Heart left ventricle (tissue), 16 donors: ENCODE measurements around the gene WDR73. TPM values are rescaled to one million over a fixed set of nuclear protein-coding genes. Genes with fewer than 3 reads are reported as not detected.
"Not testable (repeated sequence)": the region's sequence is repeated elsewhere in the genome, so short reads cannot be mapped to it uniquely, and the experiment has no call there.

Experiments
- ATAC-seq, 4 donors: fragments of 200-7000 bp; cut with Tn5 transposase; one replicate each; pipeline ENCODE4 v1.9.1; 2020 to 2022; ENCODE audit warnings: moderate library complexity in 4 of 4, mild to moderate bottlenecking in 3 of 4, moderate number of reproducible peaks in 1 of 4
- DNase-seq, 5 donors: peaks; one replicate each; pipeline ENCODE4 v3.0.0-alpha.2; 2020
- H3K27ac ChIP-seq, 12 donors: fragments of 200-600 bp; sonication (generic) in 4 of 12; one replicate each; pipeline versions ENCODE4 v1.5.0 to v1.8.0; 2016 to 2022; ENCODE audit warnings: mild to moderate bottlenecking in 2 of 12
- H3K27me3 ChIP-seq, 9 donors: fragments of 200-600 bp; sonication (generic) in 2 of 9; one replicate each; pipeline versions ENCODE4 v1.5.1 to v1.8.0; 2016 to 2022; ENCODE audit warnings: mild to moderate bottlenecking in 3 of 9
- H3K36me3 ChIP-seq, 9 donors: fragments of 200-600 bp; sonication (generic) in 2 of 9; one replicate each; pipeline versions ENCODE4 v1.5.0 to v1.8.0; 2018 to 2022; ENCODE audit warnings: mild to moderate bottlenecking in 2 of 9
- H3K4me1 ChIP-seq, 12 donors: fragments of 200-600 bp; sonication (generic) in 4 of 12; one replicate each; pipeline versions ENCODE4 v1.5.0 to v1.8.0; 2016 to 2022; ENCODE audit warnings: mild to moderate bottlenecking in 3 of 12
- H3K4me3 ChIP-seq, 12 donors: fragments of 200-600 bp; sonication (generic) in 4 of 12; one replicate each; pipeline versions ENCODE4 v1.5.0 to v1.8.0; 2017 to 2022; ENCODE audit warnings: mild to moderate bottlenecking in 9 of 12, moderate library complexity in 4 of 12
- H3K9me3 ChIP-seq, 12 donors: fragments of 200-600 bp; sonication (generic) in 4 of 12; one replicate each; pipeline versions ENCODE4 v1.5.0 to v1.8.0; 2016 to 2022; ENCODE audit warnings: mild to moderate bottlenecking in 1 of 12
- POLR2A ChIP-seq, 2 donors: fragments of 450-650 bp; IDR thresholded peaks; one replicate each; pipeline ENCODE4 v1.6.1; 2017; ENCODE audit warnings: antibody characterized with exemption in 2 of 2, mild to moderate bottlenecking in 2 of 2, moderate library complexity in 2 of 2
- WGBS, 4 donors: extraction: QIAGEN DNeasy Blood & Tissue Kit in 2 of 4; methylation state at CpG; one replicate each; pipeline versions ENCODE4 v1.1.5 to v1.1.7; 2013 to 2018; 5-methylcytosine and 5-hydroxymethylcytosine counted together
- intact Hi-C, 10 donors: fragments of 100-400 bp; cut with DNase I; formaldehyde crosslinking; loops; one replicate each; pipeline versions ENCODE4 v1.11.1 to v1.14.2; 2022
- polyA plus RNA-seq, 2 donors: library from polyadenylated mRNA; stranded (reverse); fragments of 200-250 nt; gene quantifications; one replicate each; pipeline ENCODE4 v1.2.3, GENCODE V29; 2013
- total RNA-seq, 9 donors: library from RNA; depleted of rRNA in 2 of 9; stranded (reverse); fragments of >200 nt in 2 of 9; fragmentation: NEBNext Ultra II Directional in 3 of 9; extraction: Animal tissue kit (Norgen Biotek cat#: 25700) in 3 of 9; gene quantifications; one replicate each; pipeline versions ENCODE4 v1.1.0 to v1.2.4, GENCODE V29; 2016 to 2023
- TF ChIP-seq, protein P1 (sequence below), 12 donors: fragments of 200-600 bp; sonication (generic) in 4 of 12; IDR thresholded peaks; one replicate each; pipeline versions ENCODE4 v1.5.0 to v1.8.0; 2018 to 2022; ENCODE audit warnings: antibody characterized with exemption in 12 of 12, mild to moderate bottlenecking in 5 of 12
- donor health status: ischemic (EF 13 %, LVEDD 7.1; RV severe dilation, severe dysfunction).
- donor health status: healthy with polysubstance abuse.
- donor health status: DM: no; HTN: yes; CAD: no.
- donor health status: DM: no; HTN: no; CAD: no.
- donor health status: ischemic (EF 25% LVEDD 6.9; RV normal size, moderate dysfunction).
- donor health status: ischemic (EF 25% LVEDD 5.7; RV mildly dilated, moderate dysfunction).
- donor health status: healthy.
- donor health status: DM: yes; HTN: yes; CAD: no.
- donor health status: ischemic (EF 35%, LVEDD 5.7; RV mildly dilated, moderate dysfunction).
- donor health status: nonischemic (EF 11% LVEDD 7.7; RV severe dilation, severe dysfunction).
- donor health status: DM: yes; HTN: yes; CAD: no.
- donor health status: PGD.
- donor health status: ischemic (EF 29% LVEDD 5.4; RV normal size, mild dysfunction).
- donor health status: nonischemic (EF 23%, LVEDD 6.1; RV moderate dilation, normal function).

WDR73 gene
- total and polyA plus RNA-seq, 11 donors = 8.7 to 22.2 (median 13.9) TPM

DNA sequence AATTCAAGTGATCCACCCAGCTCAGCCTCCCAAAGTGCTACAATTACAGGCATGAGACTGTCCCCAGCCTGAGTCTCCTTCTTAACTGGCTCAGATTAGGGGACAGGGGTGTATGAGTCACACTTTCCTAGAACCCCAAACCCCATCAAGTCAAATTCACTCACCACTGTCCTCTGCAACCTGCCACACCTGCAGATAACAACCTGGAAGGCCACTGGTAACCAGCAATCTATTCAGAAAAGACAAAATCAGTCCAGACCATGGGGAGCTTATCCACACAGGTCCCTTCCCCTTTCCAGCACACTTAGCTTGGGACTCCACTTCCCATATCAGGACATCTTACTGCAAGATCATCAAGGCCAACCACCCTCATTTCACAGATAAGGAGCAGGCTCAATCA lies 6.4 kb downstream of the WDR73 start:
- no peak for ATAC-seq
- intact Hi-C loops = loop anchor here in 1 of 10 donors (5.0 kb wide), 1 partner anchor 45 kb away; the partner anchor contains the start of gene ZSCAN2

DNA sequence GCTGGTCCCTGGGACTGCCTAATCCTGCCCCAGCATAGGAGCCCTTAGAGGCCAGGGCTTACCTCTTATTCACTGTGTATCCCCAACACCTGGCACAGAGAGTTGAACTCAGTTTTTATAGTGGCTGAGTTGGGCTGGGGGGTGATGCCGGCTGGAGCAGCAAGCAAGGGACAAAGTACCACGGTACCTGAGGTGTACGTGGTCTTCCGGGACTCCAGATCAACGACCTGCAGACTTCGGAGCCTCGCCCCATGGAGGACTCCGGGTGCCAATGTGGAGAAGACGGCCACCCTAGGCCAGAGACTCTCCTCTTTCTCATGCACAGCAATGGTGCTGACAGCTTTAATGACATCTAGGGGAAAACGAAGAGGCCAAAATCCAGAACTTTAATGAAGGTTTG lies 8.1 kb downstream of the WDR73 start:
- Histone ChIP-seq H3K36me3 (peaks cover 0 to 100% (median 99%) of the 10 kb centered on the region in 9 donors), H3K27me3 (no peaks in the 10 kb centered on the region), H3K4me1 (peaks cover 0 to 22% (median 11%) of the 10 kb centered on the region in 12 donors), H3K9me3 (no peaks in the 10 kb centered on the region), H3K27ac (no peak overlapping the region), H3K4me3 (no peak overlapping the region)
- DNase-seq = no peak
- WGBS, 4 donors = 88 to 97% (median 91%) methylated on average over 9 to 10 of the region's 10 CpGs
- TF ChIP-seq POLR2A (IDR thresholded peaks at IDR 0.05) = no peak
- TF ChIP-seq, protein P1, sequence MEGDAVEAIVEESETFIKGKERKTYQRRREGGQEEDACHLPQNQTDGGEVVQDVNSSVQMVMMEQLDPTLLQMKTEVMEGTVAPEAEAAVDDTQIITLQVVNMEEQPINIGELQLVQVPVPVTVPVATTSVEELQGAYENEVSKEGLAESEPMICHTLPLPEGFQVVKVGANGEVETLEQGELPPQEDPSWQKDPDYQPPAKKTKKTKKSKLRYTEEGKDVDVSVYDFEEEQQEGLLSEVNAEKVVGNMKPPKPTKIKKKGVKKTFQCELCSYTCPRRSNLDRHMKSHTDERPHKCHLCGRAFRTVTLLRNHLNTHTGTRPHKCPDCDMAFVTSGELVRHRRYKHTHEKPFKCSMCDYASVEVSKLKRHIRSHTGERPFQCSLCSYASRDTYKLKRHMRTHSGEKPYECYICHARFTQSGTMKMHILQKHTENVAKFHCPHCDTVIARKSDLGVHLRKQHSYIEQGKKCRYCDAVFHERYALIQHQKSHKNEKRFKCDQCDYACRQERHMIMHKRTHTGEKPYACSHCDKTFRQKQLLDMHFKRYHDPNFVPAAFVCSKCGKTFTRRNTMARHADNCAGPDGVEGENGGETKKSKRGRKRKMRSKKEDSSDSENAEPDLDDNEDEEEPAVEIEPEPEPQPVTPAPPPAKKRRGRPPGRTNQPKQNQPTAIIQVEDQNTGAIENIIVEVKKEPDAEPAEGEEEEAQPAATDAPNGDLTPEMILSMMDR (IDR thresholded peaks at IDR 0.05) = no peak
- ATAC-seq = peak in 1 of 4 donors; percentile 6
- intact Hi-C loops = loop anchor here in 1 of 10 donors (5.0 kb wide), 1 partner anchor 44 kb away; the partner anchor contains the start of gene ZSCAN2

More for the DNA sequence above, 6.4 kb downstream of the WDR73 start:
- H3K4me3 ChIP-seq = no peak overlapping the region
- H3K4me1 ChIP-seq = peaks cover 0 to 39% (median 25%) of the 10 kb centered on the region in 12 donors
- H3K27ac ChIP-seq = peak overlapping the region in 1 of 12 donors; percentile 42
- no peaks in the 10 kb centered on the region for H3K27me3 ChIP-seq
- H3K9me3 ChIP-seq = no peaks in the 10 kb centered on the region
- no peak for TF ChIP-seq POLR2A (IDR thresholded peaks at IDR 0.05)
- TF ChIP-seq, protein P1 (IDR thresholded peaks at IDR 0.05) = no peak
- DNase-seq = no peak
- peaks cover 0 to 100% (median 99%) of the 10 kb centered on the region in 9 donors for H3K36me3 ChIP-seq

DNA sequence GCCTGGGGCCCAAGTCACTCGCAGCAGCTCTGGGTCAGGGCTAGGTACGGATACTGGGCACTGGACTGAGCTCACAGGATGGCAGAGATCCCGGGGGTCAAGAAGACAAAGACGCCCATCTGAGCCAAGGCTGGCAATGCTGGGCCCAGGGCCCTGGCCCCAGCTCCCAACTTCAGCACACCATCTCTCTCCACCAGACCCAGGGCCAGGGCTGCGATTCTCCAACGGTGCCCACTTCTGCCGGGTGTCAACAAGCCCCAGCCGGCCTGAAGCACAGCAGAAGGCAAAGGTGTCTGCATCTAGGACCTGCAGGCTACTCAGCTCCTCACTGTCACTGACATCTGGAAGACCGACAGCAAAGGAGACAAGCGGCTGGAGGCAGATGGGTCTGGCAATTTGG lies 8.6 kb downstream of the WDR73 start:
- Histone ChIP-seq H3K36me3 (peaks cover 0 to 100% (median 99%) of the 10 kb centered on the region in 9 donors), H3K4me1 (peaks cover 0 to 24% (median 11%) of the 10 kb centered on the region in 12 donors), H3K9me3 (no peaks in the 10 kb centered on the region), H3K4me3 (no peak overlapping the region), H3K27me3 (no peaks in the 10 kb centered on the region), H3K27ac (no peak overlapping the region)
- TF ChIP-seq, protein P1 (IDR thresholded peaks at IDR 0.05) = no peak
- TF ChIP-seq POLR2A (IDR thresholded peaks at IDR 0.05) = no peak
- peak in 1 of 4 donors; percentile 5 for ATAC-seq
- DNase-seq = no peak
- 85 to 95% (median 94%) methylated on average over 5 to 10 of the region's 10 CpGs for WGBS, 4 donors
- intact Hi-C loops = loop anchor here in 1 of 10 donors (5.0 kb wide), 1 partner anchor 43 kb away; the partner anchor contains the start of gene ZSCAN2

DNA sequence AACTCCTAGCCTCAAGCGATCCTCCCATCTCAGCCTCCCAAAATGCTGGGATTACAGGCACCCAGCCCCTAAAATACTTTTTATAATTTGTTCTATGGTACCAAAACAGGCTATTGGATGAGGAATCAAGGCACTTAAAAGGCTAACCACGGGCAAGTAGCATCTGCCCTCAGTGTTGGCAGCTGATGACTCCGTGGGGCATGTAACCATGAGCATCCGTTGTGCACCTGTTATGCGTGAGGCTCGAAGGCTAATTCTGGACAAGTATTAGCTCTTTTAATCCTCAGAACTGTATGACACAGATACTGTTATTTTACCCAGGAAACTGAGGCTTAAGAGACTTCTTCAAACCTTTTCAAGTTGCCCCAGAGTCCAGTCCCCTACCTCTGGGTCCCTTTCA lies 10.2 kb downstream of the WDR73 start:
- Histone ChIP-seq H3K36me3 (peaks cover 0 to 100% (median 100%) of the 10 kb centered on the region in 9 donors), H3K27me3 (no peaks in the 10 kb centered on the region), H3K9me3 (no peaks in the 10 kb centered on the region), H3K4me3 (no peak overlapping the region), H3K4me1 (peaks cover 0 to 14% (median 2%) of the 10 kb centered on the region in 12 donors), H3K27ac (no peak overlapping the region)
- ATAC-seq = no peak
- WGBS, 4 donors = 92 to 97% (median 92%) methylated on average over 6 of the region's 6 CpGs
- intact Hi-C loops = no loop called here
- TF ChIP-seq, protein P1 (IDR thresholded peaks at IDR 0.05) = no peak
- TF ChIP-seq POLR2A (IDR thresholded peaks at IDR 0.05) = no peak
- no peak for DNase-seq

DNA sequence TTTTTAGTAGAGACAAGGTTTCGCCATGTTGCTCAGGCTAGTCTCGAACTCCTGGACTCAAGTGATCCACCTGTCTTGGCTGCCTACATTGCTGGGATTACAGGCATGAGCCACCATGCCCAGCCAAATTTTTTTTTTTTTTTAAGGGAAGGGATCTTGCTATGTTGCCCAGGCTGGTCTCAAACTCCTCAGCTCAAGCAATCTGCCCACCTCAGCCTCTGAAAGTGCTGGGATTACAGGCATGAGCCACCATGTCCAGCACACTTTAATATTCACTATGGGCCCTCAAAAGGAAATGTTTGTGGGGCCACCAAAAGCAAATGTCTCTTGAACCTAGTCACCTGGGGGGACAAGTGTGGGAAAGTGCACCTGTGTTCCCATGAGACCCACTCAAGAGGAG lies 11.4 kb downstream of the WDR73 start:
- ATAC-seq, H3K9me3 ChIP-seq, H3K4me1 ChIP-seq, H3K4me3 ChIP-seq, DNase-seq, H3K27me3 ChIP-seq, intact Hi-C loops, H3K27ac ChIP-seq: not testable (repeated sequence)
- H3K36me3 ChIP-seq = peaks cover 0 to 100% (median 100%) of the 10 kb centered on the region in 9 donors
- 47 to 98% (median 77%) methylated on average over 2 of the region's 2 CpGs for WGBS, 4 donors

DNA sequence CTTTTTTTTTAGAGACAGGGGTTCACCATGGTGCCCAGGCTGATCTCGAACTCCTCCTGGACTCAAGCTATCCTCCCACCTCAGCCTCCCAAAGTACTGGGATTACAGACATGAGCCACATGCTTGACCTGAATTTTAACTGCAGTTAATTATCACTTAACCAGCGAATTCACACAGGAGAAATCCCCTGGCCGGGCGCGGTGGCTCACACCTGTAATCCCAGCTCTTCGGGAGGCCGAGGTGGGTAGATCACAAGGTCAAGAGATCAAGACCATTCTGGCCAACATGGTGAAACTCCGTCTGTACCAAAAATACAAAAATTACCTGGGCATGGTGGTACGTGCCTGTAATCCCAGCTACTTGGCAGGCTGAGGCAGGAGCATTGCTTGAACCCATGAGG lies 12.2 kb downstream of the WDR73 start:
- H3K27ac ChIP-seq, ATAC-seq, H3K9me3 ChIP-seq, DNase-seq, H3K4me3 ChIP-seq, intact Hi-C loops, H3K27me3 ChIP-seq, H3K4me1 ChIP-seq: not testable (repeated sequence)
- WGBS, 4 donors = 94 to 95% (median 94%) methylated on average over 9 of the region's 9 CpGs
- H3K36me3 ChIP-seq = peaks cover 0 to 100% (median 99%) of the 10 kb centered on the region in 9 donors
